ENCODE results near the gene TEC. TPM values are rescaled to one million over a fixed set of nuclear protein-coding genes. Genes with fewer than 3 reads are reported as not detected.

Gene TEC
- total RNA-seq, 1 experiment from 2014 or later = 0.67 TPM

- no peaks in the 10 kb centered on the region for H3K4me1 ChIP-seq (ENCODE audit: control insufficient read depth, insufficient read depth, low read length)
- no peak for ATAC-seq
- in situ Hi-C loops (cut with HindIII; ENCODE audit: low pct_unique_long_range_greater_than_20kb, low sequenced_read_pairs) (no loop called here), intact Hi-C loops (cut with micrococcal nuclease; ENCODE audit: unreplicated experiment) (no loop called here)
- no peaks in the 10 kb centered on the region for H3K36me3 ChIP-seq (ENCODE audit: control insufficient read depth, insufficient read depth, low read length)
- DNase-seq (ENCODE audit: low read depth, low spot score) = no peak
- TF ChIP-seq, protein P1, sequence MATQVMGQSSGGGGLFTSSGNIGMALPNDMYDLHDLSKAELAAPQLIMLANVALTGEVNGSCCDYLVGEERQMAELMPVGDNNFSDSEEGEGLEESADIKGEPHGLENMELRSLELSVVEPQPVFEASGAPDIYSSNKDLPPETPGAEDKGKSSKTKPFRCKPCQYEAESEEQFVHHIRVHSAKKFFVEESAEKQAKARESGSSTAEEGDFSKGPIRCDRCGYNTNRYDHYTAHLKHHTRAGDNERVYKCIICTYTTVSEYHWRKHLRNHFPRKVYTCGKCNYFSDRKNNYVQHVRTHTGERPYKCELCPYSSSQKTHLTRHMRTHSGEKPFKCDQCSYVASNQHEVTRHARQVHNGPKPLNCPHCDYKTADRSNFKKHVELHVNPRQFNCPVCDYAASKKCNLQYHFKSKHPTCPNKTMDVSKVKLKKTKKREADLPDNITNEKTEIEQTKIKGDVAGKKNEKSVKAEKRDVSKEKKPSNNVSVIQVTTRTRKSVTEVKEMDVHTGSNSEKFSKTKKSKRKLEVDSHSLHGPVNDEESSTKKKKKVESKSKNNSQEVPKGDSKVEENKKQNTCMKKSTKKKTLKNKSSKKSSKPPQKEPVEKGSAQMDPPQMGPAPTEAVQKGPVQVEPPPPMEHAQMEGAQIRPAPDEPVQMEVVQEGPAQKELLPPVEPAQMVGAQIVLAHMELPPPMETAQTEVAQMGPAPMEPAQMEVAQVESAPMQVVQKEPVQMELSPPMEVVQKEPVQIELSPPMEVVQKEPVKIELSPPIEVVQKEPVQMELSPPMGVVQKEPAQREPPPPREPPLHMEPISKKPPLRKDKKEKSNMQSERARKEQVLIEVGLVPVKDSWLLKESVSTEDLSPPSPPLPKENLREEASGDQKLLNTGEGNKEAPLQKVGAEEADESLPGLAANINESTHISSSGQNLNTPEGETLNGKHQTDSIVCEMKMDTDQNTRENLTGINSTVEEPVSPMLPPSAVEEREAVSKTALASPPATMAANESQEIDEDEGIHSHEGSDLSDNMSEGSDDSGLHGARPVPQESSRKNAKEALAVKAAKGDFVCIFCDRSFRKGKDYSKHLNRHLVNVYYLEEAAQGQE (IDR thresholded peaks at IDR 0.05; ENCODE audit: insufficient read depth in 1 of 2, low read depth in 2 of 2, low read length in 1 of 2) = no peak
- TF ChIP-seq SIN3A (IDR thresholded peaks at IDR 0.05; ENCODE audit: borderline replicate concordance, insufficient read depth, low read depth, low read length) = no peak
- no peak for TF ChIP-seq POLR2AphosphoS5 (IDR thresholded peaks at IDR 0.05; ENCODE audit: low read depth, low read length)
- TF ChIP-seq, protein P2, sequence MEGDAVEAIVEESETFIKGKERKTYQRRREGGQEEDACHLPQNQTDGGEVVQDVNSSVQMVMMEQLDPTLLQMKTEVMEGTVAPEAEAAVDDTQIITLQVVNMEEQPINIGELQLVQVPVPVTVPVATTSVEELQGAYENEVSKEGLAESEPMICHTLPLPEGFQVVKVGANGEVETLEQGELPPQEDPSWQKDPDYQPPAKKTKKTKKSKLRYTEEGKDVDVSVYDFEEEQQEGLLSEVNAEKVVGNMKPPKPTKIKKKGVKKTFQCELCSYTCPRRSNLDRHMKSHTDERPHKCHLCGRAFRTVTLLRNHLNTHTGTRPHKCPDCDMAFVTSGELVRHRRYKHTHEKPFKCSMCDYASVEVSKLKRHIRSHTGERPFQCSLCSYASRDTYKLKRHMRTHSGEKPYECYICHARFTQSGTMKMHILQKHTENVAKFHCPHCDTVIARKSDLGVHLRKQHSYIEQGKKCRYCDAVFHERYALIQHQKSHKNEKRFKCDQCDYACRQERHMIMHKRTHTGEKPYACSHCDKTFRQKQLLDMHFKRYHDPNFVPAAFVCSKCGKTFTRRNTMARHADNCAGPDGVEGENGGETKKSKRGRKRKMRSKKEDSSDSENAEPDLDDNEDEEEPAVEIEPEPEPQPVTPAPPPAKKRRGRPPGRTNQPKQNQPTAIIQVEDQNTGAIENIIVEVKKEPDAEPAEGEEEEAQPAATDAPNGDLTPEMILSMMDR (IDR thresholded peaks at IDR 0.05) = no peak
- no peak for TF ChIP-seq TCF7L2 (IDR thresholded peaks at IDR 0.05; ENCODE audit: low read depth, low read length)
- H3K27ac ChIP-seq (ENCODE audit: low read length) = no peak overlapping the region
- no peaks in the 10 kb centered on the region for H3K9me3 ChIP-seq (ENCODE audit: control insufficient read depth, insufficient read depth, low read depth, low read length)
- H3K4me3 ChIP-seq (ENCODE audit: low read depth in 2 of 2, low read length in 2 of 2) = no peak overlapping the region
- CTCF ChIA-PET = no interaction called here
- POLR2A ChIA-PET = no interaction called here
- no peaks in the 10 kb centered on the region for H3K27me3 ChIP-seq (ENCODE audit: control insufficient read depth, insufficient read depth, low read length)
- BruUV-seq (replicated peaks) = no TSS peak
These were observed 7.2 kb downstream of the TEC start for GRCh38 chr4:48262484-48262883.

DNA sequence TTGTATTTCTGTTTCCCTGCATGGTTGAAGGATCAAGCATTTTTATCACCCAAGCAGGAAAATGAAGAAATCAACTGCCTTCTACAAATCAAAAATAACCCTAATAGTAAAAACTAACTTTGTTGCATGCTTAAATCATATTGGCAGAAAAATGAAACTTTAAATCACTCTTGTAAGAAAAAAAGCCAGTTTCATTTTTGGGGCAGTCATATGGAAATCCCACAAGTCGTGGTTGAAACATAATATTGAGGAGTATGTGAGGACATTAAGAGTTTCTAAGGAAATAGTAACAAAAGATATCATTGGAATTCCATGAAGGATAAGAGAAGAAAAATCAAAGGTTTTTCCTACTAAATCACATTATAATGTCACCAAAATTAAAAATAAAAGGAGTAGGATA, 8.4 kb downstream of the TEC start:
- intact Hi-C loops (cut with micrococcal nuclease; ENCODE audit: unreplicated experiment) (no loop called here), in situ Hi-C loops (cut with HindIII; ENCODE audit: low pct_unique_long_range_greater_than_20kb, low sequenced_read_pairs) (no loop called here)
- Histone ChIP-seq H3K4me3 (ENCODE audit: low read depth in 2 of 2, low read length in 2 of 2) (no peak overlapping the region), H3K36me3 (ENCODE audit: control insufficient read depth, insufficient read depth, low read length) (no peaks in the 10 kb centered on the region), H3K9me3 (ENCODE audit: control insufficient read depth, insufficient read depth, low read depth, low read length) (no peaks in the 10 kb centered on the region), H3K27ac (ENCODE audit: low read length) (no peak overlapping the region), H3K27me3 (ENCODE audit: control insufficient read depth, insufficient read depth, low read length) (no peaks in the 10 kb centered on the region), H3K4me1 (ENCODE audit: control insufficient read depth, insufficient read depth, low read length) (no peaks in the 10 kb centered on the region)
- POLR2A ChIA-PET = interaction anchor here (0.7 kb wide), 1 partner anchor 31 kb away, joined by 3 read pairs; no protein-coding TSS in a partner anchor
- CTCF ChIA-PET = no interaction called here
- no peak for ATAC-seq
- BruUV-seq (replicated peaks) = no TSS peak
- DNase-seq (ENCODE audit: low read depth, low spot score) = no peak
- TF ChIP-seq, protein P2 (IDR thresholded peaks at IDR 0.05) = no peak
- TF ChIP-seq POLR2AphosphoS5 (IDR thresholded peaks at IDR 0.05; ENCODE audit: low read depth, low read length) = no peak
- TF ChIP-seq TCF7L2 (IDR thresholded peaks at IDR 0.05; ENCODE audit: low read depth, low read length) = no peak
- no peak for TF ChIP-seq SIN3A (IDR thresholded peaks at IDR 0.05; ENCODE audit: borderline replicate concordance, insufficient read depth, low read depth, low read length)
- TF ChIP-seq, protein P1 (IDR thresholded peaks at IDR 0.05; ENCODE audit: insufficient read depth in 1 of 2, low read depth in 2 of 2, low read length in 1 of 2) = no peak

Measured in Panc1 (cell line).